Loucy (cell line): ENCODE results near the gene SMURF1.

Experiments used
- H2AFZ ChIP-seq: fragments of 200-600 bp; sonication (generic); 2 replicates; pipeline ENCODE4 v1.6.0; 2016; ENCODE audit warnings: antibody characterized with exemption, mild to moderate bottlenecking, low read length, moderate library complexity
- H3F3A ChIP-seq: fragments of 200-600 bp; 2 replicates; pipeline ENCODE4 v1.6.0; 2016; ENCODE audit warnings: antibody characterized with exemption, low read depth, mild to moderate bottlenecking
- H3K27me3 ChIP-seq: fragments of 200-600 bp; sonication (generic); 2 replicates; pipeline ENCODE4 v1.6.1; 2014; ENCODE audit warnings: low read length, mild to moderate bottlenecking; ENCODE audit not compliant: insufficient read depth, poor library complexity, severe bottlenecking
- H3K36me3 ChIP-seq: fragments of 200-600 bp; sonication (generic); 2 replicates; pipeline ENCODE4 v1.6.1; 2016; ENCODE audit warnings: low read length; ENCODE audit not compliant: insufficient read depth
- H3K4me1 ChIP-seq: fragments of 200-600 bp; sonication (generic); 2 replicates; pipeline ENCODE4 v1.5.1; 2014; ENCODE audit warnings: low read length, mild to moderate bottlenecking; ENCODE audit not compliant: insufficient read depth, poor library complexity, severe bottlenecking
- H3K4me2 ChIP-seq: fragments of 200-600 bp; sonication (generic); 2 replicates; pipeline ENCODE4 v1.6.0; 2014; ENCODE audit warnings: antibody characterized with exemption, low read length, low read depth, mild to moderate bottlenecking; ENCODE audit not compliant: poor library complexity, severe bottlenecking
- H3K4me3 ChIP-seq: fragments of 200-600 bp; sonication (generic); 2 replicates; pipeline ENCODE4 v1.5.1; 2014; ENCODE audit warnings: low read length, mild to moderate bottlenecking, mixed read lengths; ENCODE audit not compliant: poor library complexity, severe bottlenecking
- H3K79me2 ChIP-seq: fragments of 200-600 bp; sonication (generic); 2 replicates; pipeline ENCODE4 v1.6.1; 2014; ENCODE audit warnings: low read length; ENCODE audit not compliant: insufficient read depth
- H3K9ac ChIP-seq: fragments of 200-600 bp; sonication (generic); 2 replicates; pipeline ENCODE4 v1.6.0; 2014; ENCODE audit warnings: mild to moderate bottlenecking, low read depth, low read length, moderate library complexity; ENCODE audit not compliant: poor library complexity, severe bottlenecking
- H3K9me2 ChIP-seq: fragments of 200-600 bp; sonication (generic); replicated peaks from 2 replicates; pipeline ENCODE4 v1.6.1; 2016; ENCODE audit warnings: low read depth, low read length, mixed read lengths
- H3K9me3 ChIP-seq: fragments of 200-600 bp; sonication (generic); 2 replicates; pipeline ENCODE4 v1.6.1; 2014; ENCODE audit warnings: mild to moderate bottlenecking, antibody characterized with exemption, low read length, low read depth; ENCODE audit not compliant: insufficient read depth
- H4K20me1 ChIP-seq: fragments of 200-600 bp; sonication (generic); 2 replicates; pipeline ENCODE4 v1.6.0; 2014; ENCODE audit warnings: antibody characterized with exemption, low read length, mild to moderate bottlenecking; ENCODE audit not compliant: insufficient read depth, poor library complexity, severe bottlenecking
- CTCF ChIP-seq: fragments of 200-600 bp; sonication (generic); conservative IDR thresholded peaks from 2 replicates; pipeline ENCODE4 v1.5.1; 2014; ENCODE audit warnings: mild to moderate bottlenecking, antibody characterized with exemption, low read length
- EZH2phosphoT487 ChIP-seq: fragments of 200-600 bp; IDR thresholded peaks from 2 replicates; pipeline ENCODE4 v1.6.1; 2018; ENCODE audit warnings: antibody characterized with exemption, mild to moderate bottlenecking, moderate library complexity, borderline replicate concordance

Gene SMURF1

GRCh38 chr7:99146979-99147378 is 3.1 kb upstream of the SMURF1 start:
- peaks cover 3% of the 10 kb centered on the region; the same call in 1 of the 2 replicates for H3F3A ChIP-seq

GRCh38 chr7:99143521-99143852 is 421 bp downstream of the SMURF1 start:
- H2AFZ ChIP-seq = peak overlapping the region; percentile 73; the same call in 1 of the 2 replicates
- H3K4me3 ChIP-seq = peak overlapping the region; percentile 83
- H3K9ac ChIP-seq = peak overlapping the region; percentile 78
- no peaks in the 10 kb centered on the region for H3K9me3 ChIP-seq
- no peaks in the 10 kb centered on the region for H3K36me3 ChIP-seq
- H3K9me2 ChIP-seq = no peaks in the 10 kb centered on the region
- peaks cover 12% of the 10 kb centered on the region for H3F3A ChIP-seq
- H3K4me2 ChIP-seq = peak overlapping the region; percentile 76
- peaks cover 44% of the 10 kb centered on the region for H4K20me1 ChIP-seq
- H3K79me2 ChIP-seq = peaks cover 48% of the 10 kb centered on the region
- peaks cover 3% of the 10 kb centered on the region for H3K27me3 ChIP-seq
- TF ChIP-seq CTCF = no peak
- no peak for TF ChIP-seq EZH2phosphoT487
- peaks cover 44% of the 10 kb centered on the region for H3K4me1 ChIP-seq

More at GRCh38 chr7:99146979-99147378, 3.1 kb upstream of the SMURF1 start:
- Histone ChIP-seq H3K36me3 (no peaks in the 10 kb centered on the region), H3K9me3 (no peaks in the 10 kb centered on the region), H3K9me2 (no peaks in the 10 kb centered on the region), H3K4me1 (peaks cover 13% of the 10 kb centered on the region), H3K27me3 (peaks cover 3% of the 10 kb centered on the region), H3K9ac (no peak overlapping the region), H3K4me3 (no peak overlapping the region), H2AFZ (no peak overlapping the region), H3K4me2 (no peak overlapping the region), H3K79me2 (peaks cover 13% of the 10 kb centered on the region), H4K20me1 (peaks cover 12% of the 10 kb centered on the region)
- no peak for TF ChIP-seq EZH2phosphoT487
- TF ChIP-seq CTCF = no peak

GRCh38 chr7:99142727-99143520 is 984 bp downstream of the SMURF1 start:
- Histone ChIP-seq H4K20me1 (peaks cover 50% of the 10 kb centered on the region), H2AFZ (no peak overlapping the region), H3K36me3 (no peaks in the 10 kb centered on the region), H3K27me3 (peaks cover 3% of the 10 kb centered on the region), H3K9ac (peak overlapping the region; percentile 78), H3K79me2 (peaks cover 53% of the 10 kb centered on the region), H3K4me2 (peak overlapping the region; percentile 76), H3K9me3 (no peaks in the 10 kb centered on the region), H3F3A (peaks cover 12% of the 10 kb centered on the region), H3K4me1 (peaks cover 50% of the 10 kb centered on the region), H3K9me2 (no peaks in the 10 kb centered on the region), H3K4me3 (peak overlapping the region; percentile 83)
- TF ChIP-seq CTCF (no peak), EZH2phosphoT487 (no peak)
